Naive thymus-derived CD8-positive, alpha-beta T cell (primary cell): ENCODE data around the gene KRTAP3-2. TPM values are rescaled to one million over a fixed set of nuclear protein-coding genes. Genes with fewer than 3 reads are reported as not detected.

ENCODE experiments used
- ATAC-seq, 2 donors: fragments of 150-1000 bp; cut with Tn5 transposase in 1 of 2; sonication (Bioruptor Pico), chemical (Tn5 transposase) in 1 of 2; 1 replicate in 1 of 2; 2 replicates in 1 of 2; pipeline ENCODE4 v1.10.0; 2021; ENCODE audit warnings: mild to moderate bottlenecking in 2 of 2, moderate library complexity in 2 of 2
- POLR2A ChIA-PET: fragments of 350-600 bp; sonication (Branson Sonifier 250); formaldehyde crosslinking; loops from one replicate; lab custom pipeline; 2021; ENCODE audit warnings: antibody characterized with exemption; lab: Charles Lee
- DNase-seq, 10 donors: peaks; one replicate each; pipeline versions ENCODE4 v3.0.0 to v3.0.0-alpha.2; 2020 to 2022
- H3K27ac Mint-ChIP-seq, 10 donors: one replicate each; pipeline ENCODE4 v1.8.0; 2020 to 2022; ENCODE audit warnings: mild to moderate bottlenecking in 10 of 10, mixed read lengths in 10 of 10, moderate library complexity in 4 of 10, inconsistent platforms in 1 of 10
- H3K27me3 Mint-ChIP-seq, 5 donors: one replicate each; pipeline ENCODE4 v1.8.0; 2021 to 2022; ENCODE audit warnings: mixed read lengths in 5 of 5
- H3K36me3 Mint-ChIP-seq, 3 donors: one replicate each; pipeline ENCODE4 v1.8.0; 2020 to 2022; ENCODE audit warnings: mixed read lengths in 3 of 3, mild to moderate bottlenecking in 2 of 3, inconsistent platforms in 1 of 3
- H3K4me1 Mint-ChIP-seq, 4 donors: one replicate each; pipeline ENCODE4 v1.8.0; 2021 to 2022; ENCODE audit warnings: mixed read lengths in 4 of 4
- H3K4me3 Mint-ChIP-seq, 10 donors: one replicate each; pipeline ENCODE4 v1.8.0; 2020 to 2022; ENCODE audit warnings: mild to moderate bottlenecking in 10 of 10, mixed read lengths in 10 of 10, moderate library complexity in 6 of 10, inconsistent platforms in 1 of 10
- H3K9me3 Mint-ChIP-seq, 9 donors: one replicate each; pipeline ENCODE4 v1.8.0; 2020 to 2022; ENCODE audit warnings: mixed read lengths in 9 of 9, mild to moderate bottlenecking in 3 of 9, inconsistent platforms in 1 of 9, moderate library complexity in 1 of 9
- polyA plus RNA-seq, 3 donors: library from polyadenylated mRNA; unstranded; fragments of 300-500 nt; fragmentation: Illumina TruSeq; gene quantifications; one replicate each; pipeline ENCODE4 v1.2.3, GENCODE V29; 2021
- total RNA-seq, 8 experiments: library from RNA in 2 of 8; stranded (reverse) in 2 of 8; gene quantifications; one replicate each; pipeline ENCODE4 v1.2.3 and lab custom pipeline; 2021 to 2026

KRTAP3-2 gene
- total and polyA plus RNA-seq, 5 experiments from 2014 or later = not detected

- Mint-ChIP-seq H3K4me1 (peaks cover 0 to 12% (median 5%) of the 10 kb centered on the region in 4 donors), H3K36me3 (peaks cover 0 to 5% (median 0%) of the 10 kb centered on the region in 3 donors), H3K4me3 (no peak overlapping the region), H3K27me3 (peaks cover 0 to 10% (median 3%) of the 10 kb centered on the region in 5 donors), H3K27ac (no peak overlapping the region), H3K9me3 (peaks cover 0 to 5% (median 0%) of the 10 kb centered on the region in 9 donors)
- DNase-seq (no peak), ATAC-seq (no peak)
- POLR2A ChIA-PET = no interaction called here
Measured at GRCh38 chr17:41020336-41020735, 20.6 kb upstream of the KRTAP3-2 start.

GRCh38 chr17:41019415-41019814, 19.7 kb upstream of the KRTAP3-2 start:
- POLR2A ChIA-PET = no interaction called here

DNA sequence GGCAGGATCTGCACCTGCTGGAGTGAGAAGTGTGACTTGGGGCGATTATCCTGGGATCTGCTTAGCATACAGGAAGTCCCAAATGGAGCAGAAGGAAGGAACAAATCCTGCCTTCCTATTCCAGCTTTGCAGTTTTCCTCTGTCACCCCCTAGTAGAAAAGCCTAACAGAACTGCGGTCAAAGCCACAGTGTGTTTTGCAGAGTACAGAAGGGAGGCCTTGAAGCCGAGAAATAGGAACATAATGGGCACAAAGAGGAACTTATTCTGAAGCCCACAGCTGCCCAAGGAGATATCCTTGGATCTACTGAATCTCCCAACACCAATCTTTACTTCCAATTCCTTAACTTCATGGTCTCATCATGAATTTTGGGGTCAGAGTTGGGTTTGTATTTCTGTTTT, 18.8 kb upstream of the KRTAP3-2 start:
- H3K9me3 Mint-ChIP-seq = peaks cover 0 to 5% (median 0%) of the 10 kb centered on the region in 9 donors
- ATAC-seq (no peak), DNase-seq (no peak)
- H3K4me1 Mint-ChIP-seq = no peaks in the 10 kb centered on the region
- no peak overlapping the region for H3K4me3 Mint-ChIP-seq
- H3K27me3 Mint-ChIP-seq = peaks cover 0 to 10% (median 2%) of the 10 kb centered on the region in 5 donors
- POLR2A ChIA-PET = no interaction called here
- peaks cover 0 to 5% (median 0%) of the 10 kb centered on the region in 3 donors for H3K36me3 Mint-ChIP-seq
- no peak overlapping the region for H3K27ac Mint-ChIP-seq

More at GRCh38 chr17:41019415-41019814, 19.7 kb upstream of the KRTAP3-2 start:
- peaks cover 0 to 5% (median 0%) of the 10 kb centered on the region in 9 donors for H3K9me3 Mint-ChIP-seq
- peaks cover 0 to 5% (median 0%) of the 10 kb centered on the region in 3 donors for H3K36me3 Mint-ChIP-seq
- H3K4me3 Mint-ChIP-seq = no peak overlapping the region
- peaks cover 0 to 10% (median 2%) of the 10 kb centered on the region in 5 donors for H3K27me3 Mint-ChIP-seq
- no peak overlapping the region for H3K27ac Mint-ChIP-seq
- H3K4me1 Mint-ChIP-seq = peaks cover 0 to 3% (median 0%) of the 10 kb centered on the region in 4 donors
- DNase-seq (no peak), ATAC-seq (no peak)

DNA sequence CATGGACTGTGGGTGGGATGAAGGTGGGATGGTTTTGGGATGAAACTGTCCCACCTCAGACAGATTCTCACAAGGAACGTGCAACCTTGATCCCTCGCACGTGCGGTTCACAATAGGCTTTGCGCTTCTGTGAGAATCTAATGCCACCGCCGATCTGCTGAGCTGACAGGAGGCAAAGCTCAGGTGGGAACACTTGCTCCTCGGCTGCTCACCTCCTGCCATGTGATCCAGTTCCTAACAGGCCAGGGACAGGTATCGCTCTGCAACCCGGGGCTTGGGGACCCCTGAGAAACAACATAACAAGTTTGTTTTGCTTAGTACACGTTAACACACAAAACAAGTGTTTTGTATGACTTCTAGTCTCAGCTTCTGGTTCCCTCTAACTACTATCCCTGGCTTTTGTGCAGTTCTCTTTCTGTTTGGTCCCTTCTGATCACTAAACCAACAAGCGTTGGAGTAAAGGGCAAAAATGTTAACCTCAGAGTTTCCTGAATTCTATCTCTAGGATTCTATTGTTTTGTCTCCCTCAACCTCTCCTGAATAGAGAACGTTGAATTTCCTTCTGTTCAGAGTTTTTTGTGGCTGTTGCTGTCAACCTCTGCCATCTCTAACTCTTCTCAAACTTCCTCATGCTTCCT, 17.0 kb upstream of the KRTAP3-2 start:
- H3K27ac Mint-ChIP-seq = no peak overlapping the region
- POLR2A ChIA-PET = no interaction called here
- H3K4me1 Mint-ChIP-seq = no peaks in the 10 kb centered on the region
- H3K27me3 Mint-ChIP-seq = peaks cover 0 to 10% (median 2%) of the 10 kb centered on the region in 5 donors
- DNase-seq (no peak), ATAC-seq (no peak)
- H3K36me3 Mint-ChIP-seq = peaks cover 0 to 5% (median 0%) of the 10 kb centered on the region in 3 donors
- H3K9me3 Mint-ChIP-seq = peaks cover 0 to 5% (median 0%) of the 10 kb centered on the region in 9 donors
- H3K4me3 Mint-ChIP-seq = no peak overlapping the region

DNA sequence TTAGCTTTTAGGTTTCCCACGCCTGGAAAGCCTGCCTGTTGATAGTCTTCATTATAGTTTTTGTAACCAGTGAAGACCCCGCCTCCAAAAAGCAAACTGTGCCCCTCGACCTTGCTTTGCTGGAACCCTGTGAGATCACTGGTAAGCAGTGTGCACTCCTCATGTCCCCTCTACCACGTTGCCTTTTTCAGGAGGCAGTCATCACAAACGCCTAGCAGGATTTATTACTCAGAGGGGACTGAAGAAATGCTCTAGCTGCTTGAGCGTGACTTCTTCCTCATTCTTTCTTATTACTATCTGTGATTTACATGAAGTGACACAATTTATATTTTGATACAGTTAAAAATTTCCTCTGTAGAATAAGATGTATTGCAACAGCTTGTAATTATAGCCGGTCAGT, 15.7 kb upstream of the KRTAP3-2 start:
- ATAC-seq (no peak), DNase-seq (no peak)
- no peaks in the 10 kb centered on the region for H3K9me3 Mint-ChIP-seq
- peaks cover 0 to 10% (median 2%) of the 10 kb centered on the region in 5 donors for H3K27me3 Mint-ChIP-seq
- H3K4me1 Mint-ChIP-seq = no peaks in the 10 kb centered on the region
- no peaks in the 10 kb centered on the region for H3K36me3 Mint-ChIP-seq
- H3K27ac Mint-ChIP-seq = no peak overlapping the region
- POLR2A ChIA-PET = no interaction called here
- no peak overlapping the region for H3K4me3 Mint-ChIP-seq

GRCh38 chr17:41013606-41014005, 13.9 kb upstream of the KRTAP3-2 start:
- no peaks in the 10 kb centered on the region for H3K4me1 Mint-ChIP-seq
- POLR2A ChIA-PET = no interaction called here
- H3K27ac Mint-ChIP-seq = no peak overlapping the region
- H3K27me3 Mint-ChIP-seq = peaks cover 0 to 10% (median 2%) of the 10 kb centered on the region in 5 donors
- ATAC-seq (no peak), DNase-seq (no peak)
- H3K9me3 Mint-ChIP-seq = no peaks in the 10 kb centered on the region
- no peak overlapping the region for H3K4me3 Mint-ChIP-seq
- no peaks in the 10 kb centered on the region for H3K36me3 Mint-ChIP-seq

DNA sequence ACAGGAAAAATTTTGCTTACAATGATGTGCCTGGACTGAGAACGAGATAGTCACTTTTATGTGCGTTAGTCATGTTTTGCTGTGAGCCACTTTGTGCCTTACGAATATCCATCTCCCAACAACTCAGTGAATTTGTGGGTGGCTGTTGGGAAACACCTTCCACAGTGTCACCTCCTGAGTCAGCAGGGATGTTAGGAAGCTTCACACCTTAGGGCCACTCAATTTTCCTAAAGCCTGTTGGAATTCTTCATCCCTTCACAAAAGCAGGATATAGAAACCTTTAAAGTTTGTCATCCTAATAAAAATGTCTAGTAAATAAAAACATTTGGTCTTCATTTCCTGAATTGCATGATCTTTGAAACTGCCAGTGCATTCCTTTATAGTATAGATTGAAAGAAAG, 13.5 kb upstream of the KRTAP3-2 start:
- no peak overlapping the region for H3K27ac Mint-ChIP-seq
- H3K4me1 Mint-ChIP-seq = no peaks in the 10 kb centered on the region
- DNase-seq (no peak), ATAC-seq (no peak)
- no peaks in the 10 kb centered on the region for H3K36me3 Mint-ChIP-seq
- no peak overlapping the region for H3K4me3 Mint-ChIP-seq
- H3K27me3 Mint-ChIP-seq = peaks cover 0 to 10% (median 2%) of the 10 kb centered on the region in 5 donors
- H3K9me3 Mint-ChIP-seq = no peaks in the 10 kb centered on the region
- POLR2A ChIA-PET = no interaction called here

DNA sequence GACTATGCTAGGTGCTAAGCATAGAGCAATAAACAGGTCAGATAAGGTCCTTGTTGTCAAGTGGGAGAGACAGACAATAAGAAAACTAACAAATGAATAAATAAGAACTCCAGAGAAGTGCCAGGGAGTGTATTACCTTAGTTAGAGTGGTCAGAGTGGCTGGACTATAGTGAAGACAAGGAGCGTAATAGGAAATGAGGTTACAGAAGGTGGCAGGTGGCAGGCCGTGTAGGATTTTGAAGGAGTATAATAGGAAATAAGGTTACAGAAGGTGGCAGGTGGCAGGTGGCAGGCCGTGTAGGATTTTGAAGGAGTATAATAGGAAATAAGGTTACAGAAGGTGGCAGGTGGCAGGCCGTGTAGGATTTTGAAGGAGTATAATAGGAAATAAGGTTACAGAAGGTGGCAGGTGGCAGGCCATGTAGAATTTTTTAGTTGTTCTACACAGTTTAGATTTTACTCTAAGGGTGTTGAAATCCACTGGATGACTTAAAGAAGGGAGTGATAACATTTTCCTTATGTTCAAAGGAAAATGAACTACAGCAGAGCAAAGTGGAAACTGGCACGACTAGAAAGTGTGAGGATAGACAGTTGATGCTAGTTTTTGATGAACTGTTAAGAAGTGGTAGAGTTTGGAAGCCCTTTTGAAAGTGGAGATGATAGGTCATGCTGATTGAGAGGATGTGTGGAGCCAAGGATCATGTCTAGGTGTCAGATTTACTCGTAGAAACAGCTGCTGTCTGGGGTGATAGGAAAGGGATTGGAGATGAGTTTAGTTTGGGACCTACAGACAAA, 12.8 kb upstream of the KRTAP3-2 start:
- ATAC-seq (no peak), DNase-seq (no peak)
- H3K27me3 Mint-ChIP-seq = peaks cover 0 to 10% (median 2%) of the 10 kb centered on the region in 5 donors
- no peaks in the 10 kb centered on the region for H3K4me1 Mint-ChIP-seq
- no peak overlapping the region for H3K4me3 Mint-ChIP-seq
- no peaks in the 10 kb centered on the region for H3K36me3 Mint-ChIP-seq
- no peak overlapping the region for H3K27ac Mint-ChIP-seq
- POLR2A ChIA-PET = no interaction called here
- H3K9me3 Mint-ChIP-seq = no peaks in the 10 kb centered on the region

- no peaks in the 10 kb centered on the region for H3K9me3 Mint-ChIP-seq
- DNase-seq = no peak
- POLR2A ChIA-PET = no interaction called here
- H3K4me3 Mint-ChIP-seq = no peak overlapping the region
- no peaks in the 10 kb centered on the region for H3K4me1 Mint-ChIP-seq
- H3K27me3 Mint-ChIP-seq = peaks cover 0 to under 1% (median 0%) of the 10 kb centered on the region in 5 donors
- no peak overlapping the region for H3K27ac Mint-ChIP-seq
- H3K36me3 Mint-ChIP-seq = no peaks in the 10 kb centered on the region
- no peak for ATAC-seq
Measured at GRCh38 chr17:41010441-41010840, 10.7 kb upstream of the KRTAP3-2 start.

- H3K27ac Mint-ChIP-seq = no peak overlapping the region
Measured at GRCh38 chr17:41009936-41010335, 10.2 kb upstream of the KRTAP3-2 start.

GRCh38 chr17:41009301-41009760, 9.6 kb upstream of the KRTAP3-2 start:
- Mint-ChIP-seq H3K27ac (no peak overlapping the region), H3K4me3 (no peak overlapping the region), H3K9me3 (no peaks in the 10 kb centered on the region), H3K36me3 (no peaks in the 10 kb centered on the region), H3K4me1 (no peaks in the 10 kb centered on the region), H3K27me3 (no peaks in the 10 kb centered on the region)
- DNase-seq (no peak), ATAC-seq (no peak)
- POLR2A ChIA-PET = interaction anchor here (0.6 kb wide), 1 partner anchor 472 kb away, joined by 4 read pairs; no protein-coding TSS in a partner anchor

More at GRCh38 chr17:41009936-41010335, 10.2 kb upstream of the KRTAP3-2 start:
- Mint-ChIP-seq H3K4me3 (no peak overlapping the region), H3K9me3 (no peaks in the 10 kb centered on the region), H3K4me1 (no peaks in the 10 kb centered on the region), H3K27me3 (no peaks in the 10 kb centered on the region), H3K36me3 (no peaks in the 10 kb centered on the region)
- DNase-seq (no peak), ATAC-seq (no peak)
- POLR2A ChIA-PET = interaction anchor here (0.6 kb wide), 1 partner anchor 472 kb away, joined by 4 read pairs; no protein-coding TSS in a partner anchor

DNA sequence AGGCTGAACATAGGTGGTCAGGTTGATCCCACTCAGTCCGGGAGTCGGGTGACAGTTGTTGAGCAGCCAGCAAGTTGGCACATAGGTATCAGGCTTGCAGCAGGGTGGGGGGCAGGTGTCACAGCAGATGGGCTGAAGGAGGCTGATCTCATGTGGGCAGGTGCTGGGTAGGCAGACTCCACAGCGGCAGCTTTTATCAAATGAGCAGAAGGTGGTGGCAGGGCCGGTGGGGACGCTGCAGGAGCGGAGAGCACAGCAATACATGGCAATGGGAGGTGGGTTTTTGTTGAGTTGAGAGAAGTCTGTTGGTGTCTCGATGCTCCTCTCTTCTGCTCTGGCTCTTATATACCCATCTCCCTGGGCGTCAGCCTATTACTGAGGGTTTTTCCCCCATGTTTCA, 9.1 kb upstream of the KRTAP3-2 start, which contains the start of gene KRTAP3-1:
KRTAP3-1 (minus strand) TSS at position 318 of the 400 bp plus-strand sequence; CDS start at position 264, 54 bp downstream.
- H3K27me3 Mint-ChIP-seq = peaks cover 0 to 2% (median 0%) of the 10 kb centered on the region in 5 donors
- no peaks in the 10 kb centered on the region for H3K36me3 Mint-ChIP-seq
- POLR2A ChIA-PET = no interaction called here
- no peak for DNase-seq
- no peaks in the 10 kb centered on the region for H3K4me1 Mint-ChIP-seq
- H3K27ac Mint-ChIP-seq = no peak within 1 kb of the TSS
- no peak within 1 kb of the TSS for H3K4me3 Mint-ChIP-seq
- no peaks in the 10 kb centered on the region for H3K9me3 Mint-ChIP-seq
- ATAC-seq = no peak

GRCh38 chr17:41004397-41004796, 4.7 kb upstream of the KRTAP3-2 start:
- no peaks in the 10 kb centered on the region for H3K36me3 Mint-ChIP-seq
- no peak for DNase-seq
- ATAC-seq = no peak
- POLR2A ChIA-PET = no interaction called here
- no peaks in the 10 kb centered on the region for H3K4me1 Mint-ChIP-seq
- peaks cover 2 to 19% (median 6%) of the 10 kb centered on the region in 5 donors for H3K27me3 Mint-ChIP-seq
- no peak overlapping the region for H3K4me3 Mint-ChIP-seq
- no peak overlapping the region for H3K27ac Mint-ChIP-seq
- no peaks in the 10 kb centered on the region for H3K9me3 Mint-ChIP-seq
